DND-41 (cell line): ENCODE measurements around the gene KCNJ15.
A peak's percentile ranks its signal among the peaks of the same experiment; 100 is the strongest.

Experiments used
- CTCF ChIP-seq: IDR thresholded peaks from 2 replicates; pipeline ENCODE4 v1.5.1; 2012; ENCODE audit warnings: borderline replicate concordance, low read length, moderate library complexity, mild to moderate bottlenecking; ENCODE audit not compliant: poor library complexity, severe bottlenecking; ENCODE audit errors: extremely low read depth
- EZH2 ChIP-seq: IDR thresholded peaks from 3 replicates; pipeline ENCODE4 v1.6.1; 2012; ENCODE audit warnings: borderline replicate concordance, low read depth, mild to moderate bottlenecking, moderate library complexity, low read length, inconsistent platforms; ENCODE audit not compliant: severe bottlenecking

GRCh38 chr21:38219049-38219628, 37.7 kb upstream of the KCNJ15 start:
- TF ChIP-seq CTCF, result peak; percentile 95
- no peak for TF ChIP-seq EZH2
